ENCODE results near the gene RNF4.

Gene RNF4

DNA sequence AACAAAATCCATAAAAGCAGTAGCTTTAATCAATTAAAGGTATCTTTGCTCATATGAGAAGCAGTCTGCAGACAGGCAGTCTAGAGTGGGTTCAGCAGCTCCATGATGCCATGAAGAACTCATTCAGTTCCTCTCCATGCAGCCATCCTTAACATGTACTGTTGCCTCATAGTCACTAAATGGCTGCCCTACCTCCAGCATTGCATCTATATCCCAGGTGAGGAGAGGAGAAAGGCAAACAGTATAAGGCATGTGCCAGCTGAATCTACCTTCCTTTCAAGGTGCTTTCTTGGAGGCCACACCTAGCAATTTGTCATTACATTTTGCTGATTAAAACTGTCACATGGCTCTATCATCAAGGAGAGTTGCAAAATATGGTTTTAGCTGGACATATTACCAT, 36.9 kb upstream of the RNF4 start:
- Histone ChIP-seq H3K27me3 (replicated peaks in 2 of 5; ENCODE audit: control insufficient read depth in 4 of 5, insufficient read depth in 5 of 5, low read length in 4 of 5) (no peaks in the 10 kb centered on the region), H3K36me3 (ENCODE audit: control insufficient read depth in 4 of 4, insufficient read depth in 4 of 4, low read length in 3 of 4) (no peaks in the 10 kb centered on the region), H3K4me3 (ENCODE audit: control insufficient read depth in 1 of 7, extremely low read depth in 1 of 7, insufficient read depth in 4 of 7, low read depth in 2 of 7, low read length in 6 of 7) (no peak overlapping the region), H3K27ac (ENCODE audit: insufficient read depth in 1 of 2, low read depth in 1 of 2, low read length in 2 of 2, poor library complexity in 1 of 2, severe bottlenecking in 2 of 2) (no peak overlapping the region), H3K4me1 (ENCODE audit: control extremely low read depth in 1 of 4, control insufficient read depth in 4 of 4, insufficient read depth in 4 of 4, low read length in 3 of 4) (no peaks in the 10 kb centered on the region), H3K9me3 (ENCODE audit: control extremely low read depth in 1 of 5, control insufficient read depth in 4 of 5, insufficient read depth in 2 of 5, low read depth in 1 of 5, low read length in 4 of 5) (no peaks in the 10 kb centered on the region)
- no peak for DNase-seq
- CTCF ChIA-PET, result interaction anchor here (0.7 to 1.7 kb wide), 5 partner anchors 10 to 103 kb away, joined by 3 to 10 read pairs (median 3); no protein-coding TSS in a partner anchor
- POLR2A ChIA-PET, result no interaction called here

DNA sequence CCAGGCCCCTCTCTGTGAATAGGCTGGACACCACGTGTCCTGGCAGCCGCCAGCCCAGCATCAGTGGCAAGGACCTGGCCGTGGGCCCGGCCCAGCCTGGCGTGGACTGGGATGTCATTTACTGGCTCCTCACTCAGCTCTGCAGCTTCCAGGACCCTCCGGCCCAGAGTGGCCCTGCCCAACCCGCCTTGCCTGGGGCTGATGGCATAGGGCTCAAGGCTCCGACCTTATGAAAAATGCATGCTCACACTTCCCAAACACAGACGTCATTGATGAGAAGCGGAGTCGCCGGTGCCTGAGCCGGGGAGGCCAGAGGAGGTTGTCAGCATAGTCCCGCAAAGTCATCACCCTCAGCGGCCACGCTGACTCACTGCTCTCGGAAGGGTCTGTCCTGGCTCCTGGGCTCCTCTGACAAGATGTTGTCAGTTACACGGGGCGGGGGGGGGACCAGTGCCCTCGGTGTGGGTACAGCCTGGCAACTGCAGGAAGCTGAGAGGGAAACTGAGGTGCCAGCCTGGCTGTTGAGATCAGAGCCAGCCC, 35.8 kb upstream of the RNF4 start:
- Histone ChIP-seq H3K9me3 (ENCODE audit: control extremely low read depth in 1 of 5, control insufficient read depth in 4 of 5, insufficient read depth in 2 of 5, low read depth in 1 of 5, low read length in 4 of 5) (no peaks in the 10 kb centered on the region), H3K4me3 (ENCODE audit: control insufficient read depth in 1 of 7, extremely low read depth in 1 of 7, insufficient read depth in 4 of 7, low read depth in 2 of 7, low read length in 6 of 7) (no peak overlapping the region), H3K4me1 (ENCODE audit: control extremely low read depth in 1 of 4, control insufficient read depth in 4 of 4, insufficient read depth in 4 of 4, low read length in 3 of 4) (no peaks in the 10 kb centered on the region), H3K27ac (ENCODE audit: insufficient read depth in 1 of 2, low read depth in 1 of 2, low read length in 2 of 2, poor library complexity in 1 of 2, severe bottlenecking in 2 of 2) (no peak overlapping the region), H3K36me3 (ENCODE audit: control insufficient read depth in 4 of 4, insufficient read depth in 4 of 4, low read length in 3 of 4) (no peaks in the 10 kb centered on the region), H3K27me3 (replicated peaks in 2 of 5; ENCODE audit: control insufficient read depth in 4 of 5, insufficient read depth in 5 of 5, low read length in 4 of 5) (no peaks in the 10 kb centered on the region)
- peak in 2 of 3 donors; percentile 69 to 77 for DNase-seq
- ChIA-PET CTCF (interaction anchor here (1.2 kb wide), 1 partner anchor 18 kb away, joined by 3 read pairs; no protein-coding TSS in a partner anchor), POLR2A (no interaction called here)
- 76% methylated on average over 13 of the region's 20 CpGs for WGBS (ENCODE audit: insufficient coverage)

DNA sequence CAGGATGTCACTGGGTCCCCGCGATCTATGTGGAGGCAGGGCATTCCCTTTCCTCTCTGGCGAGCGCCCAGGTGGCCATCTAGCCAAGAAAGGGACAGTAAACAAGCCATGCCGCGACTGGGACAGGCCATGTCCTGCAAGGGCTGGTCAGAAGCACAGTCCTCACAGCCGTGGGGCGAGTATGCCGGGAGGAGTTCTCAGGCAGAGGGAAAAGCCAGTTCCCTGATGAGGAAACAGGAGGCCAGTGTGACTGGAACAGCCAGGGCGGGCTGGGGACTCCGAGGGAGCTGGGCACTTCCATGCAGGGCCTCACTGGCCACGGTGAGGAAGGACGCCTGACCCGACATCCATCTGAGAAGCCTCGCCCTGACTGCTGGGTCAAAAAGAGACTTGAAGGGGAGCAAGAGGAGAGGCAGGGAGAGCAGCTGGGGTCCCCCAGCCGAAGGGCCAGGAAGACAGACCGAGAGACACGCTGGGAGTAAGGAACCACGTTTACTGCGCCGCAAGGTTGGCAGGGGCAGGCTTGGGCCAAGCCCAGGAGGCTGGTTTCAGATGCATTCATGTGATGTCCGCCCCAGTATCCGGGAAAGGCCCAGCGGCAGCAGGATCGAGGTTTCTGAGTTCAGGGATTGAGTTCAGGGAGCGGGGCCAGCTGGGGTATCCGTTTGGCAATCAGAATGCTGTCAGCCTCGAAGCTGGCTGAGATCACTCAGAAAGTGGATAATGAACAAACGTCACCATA, 35.1 kb upstream of the RNF4 start:
- no peaks in the 10 kb centered on the region for H3K27me3 ChIP-seq (replicated peaks in 2 of 5; ENCODE audit: control insufficient read depth in 4 of 5, insufficient read depth in 5 of 5, low read length in 4 of 5)
- no peak overlapping the region for H3K27ac ChIP-seq (ENCODE audit: insufficient read depth in 1 of 2, low read depth in 1 of 2, low read length in 2 of 2, poor library complexity in 1 of 2, severe bottlenecking in 2 of 2)
- H3K4me1 ChIP-seq (ENCODE audit: control extremely low read depth in 1 of 4, control insufficient read depth in 4 of 4, insufficient read depth in 4 of 4, low read length in 3 of 4), result no peaks in the 10 kb centered on the region
- 89% methylated on average over 28 of the region's 29 CpGs for WGBS (ENCODE audit: insufficient coverage)
- ChIA-PET CTCF (interaction anchor here (1.0 to 1.7 kb wide), 2 partner anchors 10 to 32 kb away, joined by 3 to 8 read pairs; no protein-coding TSS in a partner anchor), POLR2A (no interaction called here)
- DNase-seq, result no peak
- H3K9me3 ChIP-seq (ENCODE audit: control extremely low read depth in 1 of 5, control insufficient read depth in 4 of 5, insufficient read depth in 2 of 5, low read depth in 1 of 5, low read length in 4 of 5), result no peaks in the 10 kb centered on the region
- no peaks in the 10 kb centered on the region for H3K36me3 ChIP-seq (ENCODE audit: control insufficient read depth in 4 of 4, insufficient read depth in 4 of 4, low read length in 3 of 4)
- H3K4me3 ChIP-seq (ENCODE audit: control insufficient read depth in 1 of 7, extremely low read depth in 1 of 7, insufficient read depth in 4 of 7, low read depth in 2 of 7, low read length in 6 of 7), result no peak overlapping the region

DNA sequence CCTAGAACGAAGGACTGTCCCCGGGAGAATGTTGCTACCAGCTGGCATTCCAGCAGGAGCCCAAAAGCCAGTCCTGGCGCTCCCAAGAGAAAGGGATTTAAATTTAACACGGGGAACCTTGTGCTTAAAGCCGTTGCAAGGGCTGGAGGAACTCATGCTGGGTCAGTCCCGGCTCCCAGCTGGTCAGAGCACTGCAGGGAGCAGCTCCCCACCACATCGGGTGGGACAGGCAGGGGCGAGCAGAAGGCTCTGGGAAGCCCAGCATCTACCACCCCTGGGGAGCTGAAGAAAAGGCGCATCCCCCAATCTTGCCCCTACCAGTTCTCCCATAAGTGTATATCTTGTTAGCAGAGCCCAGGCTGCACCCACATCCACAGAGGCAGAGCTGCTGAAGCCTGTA, 34.5 kb upstream of the RNF4 start:
- Histone ChIP-seq H3K4me3 (ENCODE audit: control insufficient read depth in 1 of 7, extremely low read depth in 1 of 7, insufficient read depth in 4 of 7, low read depth in 2 of 7, low read length in 6 of 7) (no peak overlapping the region), H3K9me3 (ENCODE audit: control extremely low read depth in 1 of 5, control insufficient read depth in 4 of 5, insufficient read depth in 2 of 5, low read depth in 1 of 5, low read length in 4 of 5) (no peaks in the 10 kb centered on the region), H3K27me3 (replicated peaks in 2 of 5; ENCODE audit: control insufficient read depth in 4 of 5, insufficient read depth in 5 of 5, low read length in 4 of 5) (no peaks in the 10 kb centered on the region), H3K4me1 (ENCODE audit: control extremely low read depth in 1 of 4, control insufficient read depth in 4 of 4, insufficient read depth in 4 of 4, low read length in 3 of 4) (no peaks in the 10 kb centered on the region), H3K27ac (ENCODE audit: insufficient read depth in 1 of 2, low read depth in 1 of 2, low read length in 2 of 2, poor library complexity in 1 of 2, severe bottlenecking in 2 of 2) (no peak overlapping the region), H3K36me3 (ENCODE audit: control insufficient read depth in 4 of 4, insufficient read depth in 4 of 4, low read length in 3 of 4) (no peaks in the 10 kb centered on the region)
- 81% methylated on average over 9 of the region's 9 CpGs for WGBS (ENCODE audit: insufficient coverage)
- CTCF ChIA-PET, result interaction anchor here (1.0 to 1.7 kb wide), 3 partner anchors 9 to 31 kb away, joined by 3 to 8 read pairs (median 6); no protein-coding TSS in a partner anchor
- DNase-seq, result no peak
- POLR2A ChIA-PET, result interaction anchor here (0.6 kb wide), 1 partner anchor 94 kb away, joined by 3 read pairs; no protein-coding TSS in a partner anchor

DNA sequence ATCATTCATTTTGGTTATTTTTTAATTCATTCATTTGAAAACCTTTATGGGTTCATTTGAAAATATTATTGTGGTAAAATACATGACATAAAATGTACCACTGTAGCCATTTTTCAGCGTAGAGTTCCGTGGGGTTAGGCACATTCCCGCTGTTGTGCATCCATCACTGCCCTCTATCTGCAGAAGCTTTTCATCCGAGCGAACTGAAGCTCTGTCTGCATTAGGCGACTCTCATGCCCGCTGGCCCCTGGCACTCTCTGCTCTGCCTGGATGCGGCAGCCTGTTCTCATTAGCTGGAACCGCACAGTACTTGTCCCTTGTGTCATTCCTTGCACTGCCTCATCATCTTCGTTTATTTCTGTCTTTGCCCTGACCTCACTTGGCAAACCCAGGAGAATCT, 32.6 kb upstream of the RNF4 start:
- peak in 2 of 3 donors; percentile 31 to 38 for DNase-seq
- Histone ChIP-seq H3K9me3 (ENCODE audit: control extremely low read depth in 1 of 5, control insufficient read depth in 4 of 5, insufficient read depth in 2 of 5, low read depth in 1 of 5, low read length in 4 of 5) (no peaks in the 10 kb centered on the region), H3K4me3 (ENCODE audit: control insufficient read depth in 1 of 7, extremely low read depth in 1 of 7, insufficient read depth in 4 of 7, low read depth in 2 of 7, low read length in 6 of 7) (no peak overlapping the region), H3K36me3 (ENCODE audit: control insufficient read depth in 4 of 4, insufficient read depth in 4 of 4, low read length in 3 of 4) (no peaks in the 10 kb centered on the region), H3K27ac (ENCODE audit: insufficient read depth in 1 of 2, low read depth in 1 of 2, low read length in 2 of 2, poor library complexity in 1 of 2, severe bottlenecking in 2 of 2) (no peak overlapping the region), H3K4me1 (ENCODE audit: control extremely low read depth in 1 of 4, control insufficient read depth in 4 of 4, insufficient read depth in 4 of 4, low read length in 3 of 4) (peaks cover 0 to under 1% (median 0%) of the 10 kb centered on the region in 4 experiments), H3K27me3 (replicated peaks in 2 of 5; ENCODE audit: control insufficient read depth in 4 of 5, insufficient read depth in 5 of 5, low read length in 4 of 5) (no peaks in the 10 kb centered on the region)
- ChIA-PET POLR2A (no interaction called here), CTCF (interaction anchor here (0.8 to 2.2 kb wide), 6 partner anchors 13 to 110 kb away, joined by 3 to 19 read pairs (median 4); partner anchors contain the start of gene CFAP99)
- WGBS (ENCODE audit: insufficient coverage), result 73% methylated on average over 10 of the region's 10 CpGs

DNA sequence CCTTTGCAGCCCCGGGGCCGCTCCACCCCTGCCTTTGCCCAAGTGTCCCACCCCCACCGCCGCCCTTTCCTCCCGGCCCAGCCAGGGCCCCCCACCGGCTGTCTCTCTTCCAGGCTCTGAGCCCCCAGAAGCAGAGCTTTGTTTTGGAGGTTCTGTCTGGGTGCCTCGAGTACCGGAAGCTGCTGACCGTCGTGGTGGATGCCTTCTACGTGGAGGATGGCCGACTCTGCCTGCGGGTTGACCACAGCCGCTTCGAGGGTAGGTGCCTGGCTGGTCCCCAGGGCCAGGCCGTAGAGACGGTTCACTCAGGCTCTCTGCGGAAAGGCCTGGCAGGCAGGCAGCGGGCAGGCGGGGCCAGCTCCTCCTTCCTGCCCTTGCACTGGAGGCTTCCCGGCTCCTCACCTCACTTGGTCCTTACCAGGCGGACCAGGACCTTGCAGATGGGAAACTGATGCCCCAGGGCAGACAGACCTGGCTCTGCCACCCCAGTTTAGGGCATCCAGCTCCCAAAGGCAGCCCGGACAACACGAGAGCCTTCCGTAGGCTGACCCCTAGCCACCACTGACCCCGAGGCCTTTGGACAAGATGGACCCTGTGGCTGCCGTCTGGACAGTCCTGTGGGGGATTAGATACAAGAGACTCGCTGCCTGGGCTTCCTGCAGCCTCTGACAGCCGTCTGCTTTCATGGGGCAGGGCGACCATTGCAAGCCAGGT, 32.0 kb upstream of the RNF4 start:
- no peak overlapping the region for H3K27ac ChIP-seq (ENCODE audit: insufficient read depth in 1 of 2, low read depth in 1 of 2, low read length in 2 of 2, poor library complexity in 1 of 2, severe bottlenecking in 2 of 2)
- H3K27me3 ChIP-seq (replicated peaks in 2 of 5; ENCODE audit: control insufficient read depth in 4 of 5, insufficient read depth in 5 of 5, low read length in 4 of 5), result no peaks in the 10 kb centered on the region
- no peaks in the 10 kb centered on the region for H3K36me3 ChIP-seq (ENCODE audit: control insufficient read depth in 4 of 4, insufficient read depth in 4 of 4, low read length in 3 of 4)
- DNase-seq, result no peak
- H3K4me3 ChIP-seq (ENCODE audit: control insufficient read depth in 1 of 7, extremely low read depth in 1 of 7, insufficient read depth in 4 of 7, low read depth in 2 of 7, low read length in 6 of 7), result no peak overlapping the region
- CTCF ChIA-PET, result interaction anchor here (0.8 to 2.2 kb wide), 5 partner anchors 13 to 110 kb away, joined by 3 to 19 read pairs (median 4); partner anchors contain the start of gene CFAP99
- WGBS (ENCODE audit: insufficient coverage), result 90% methylated on average over 26 of the region's 30 CpGs
- POLR2A ChIA-PET, result no interaction called here
- peaks cover 0 to 6% (median 2%) of the 10 kb centered on the region in 4 experiments for H3K4me1 ChIP-seq (ENCODE audit: control extremely low read depth in 1 of 4, control insufficient read depth in 4 of 4, insufficient read depth in 4 of 4, low read length in 3 of 4)
- H3K9me3 ChIP-seq (ENCODE audit: control extremely low read depth in 1 of 5, control insufficient read depth in 4 of 5, insufficient read depth in 2 of 5, low read depth in 1 of 5, low read length in 4 of 5), result no peaks in the 10 kb centered on the region
